HG03457 (cell line): ENCODE measurements around the gene IGFBP1.

ENCODE experiments used
- ATAC-seq: cut with Tn5 transposase; IDR thresholded peaks from one replicate; pipeline ENCODE4 v1.9.1; 2021; ENCODE audit warnings: moderate number of reproducible peaks; ENCODE audit not compliant: unreplicated experiment

IGFBP1 gene

DNA sequence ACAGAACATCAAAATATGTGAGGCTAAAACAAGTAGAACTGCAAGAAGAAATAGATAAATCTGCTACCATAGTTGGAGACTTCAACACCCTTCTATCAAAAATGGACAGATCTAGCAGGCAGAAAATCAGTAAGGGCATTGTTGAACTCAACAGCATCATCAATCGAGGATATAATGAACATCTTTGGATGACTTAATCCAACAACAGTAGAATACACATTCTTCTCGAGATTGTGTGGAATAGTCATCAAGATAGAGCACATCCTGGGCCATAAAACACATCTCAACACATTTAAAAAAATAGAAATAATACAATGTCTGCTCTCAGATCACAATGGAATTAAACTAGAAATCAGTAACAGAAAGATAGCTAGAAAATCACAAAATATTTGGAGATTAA is 9.9 kb downstream of the IGFBP1 start:
- ATAC-seq = no peak

GRCh38 chr7:45901566-45901965 is 13.3 kb downstream of the IGFBP1 start:
- ATAC-seq = no peak

- no peak for ATAC-seq
These were observed 14.5 kb downstream of the IGFBP1 start for GRCh38 chr7:45902820-45903219.

DNA sequence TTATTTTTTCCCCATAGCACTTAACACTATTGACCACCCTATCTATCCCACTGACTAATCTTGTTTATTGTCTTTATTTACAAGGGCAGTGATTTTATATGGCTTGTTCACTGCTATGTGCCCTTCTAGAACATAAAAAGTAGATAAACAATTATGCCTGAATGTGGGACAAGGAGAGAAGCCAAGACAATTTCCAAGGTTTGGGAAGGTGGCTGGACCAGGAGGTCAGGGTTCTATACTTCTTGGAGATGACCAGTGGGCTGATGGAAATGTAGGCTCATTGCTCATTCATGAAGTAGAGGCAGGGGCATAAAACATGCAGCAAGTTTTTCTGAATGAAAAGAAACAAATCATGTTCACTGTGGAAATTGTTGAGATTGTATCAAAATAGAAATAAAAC is 21.3 kb downstream of the IGFBP1 start:
- ATAC-seq = no peak

- no peak for ATAC-seq
These were observed 22.6 kb downstream of the IGFBP1 start for GRCh38 chr7:45910855-45911254.

GRCh38 chr7:45911311-45911710 is 23.0 kb downstream of the IGFBP1 start:
- ATAC-seq = no peak

DNA sequence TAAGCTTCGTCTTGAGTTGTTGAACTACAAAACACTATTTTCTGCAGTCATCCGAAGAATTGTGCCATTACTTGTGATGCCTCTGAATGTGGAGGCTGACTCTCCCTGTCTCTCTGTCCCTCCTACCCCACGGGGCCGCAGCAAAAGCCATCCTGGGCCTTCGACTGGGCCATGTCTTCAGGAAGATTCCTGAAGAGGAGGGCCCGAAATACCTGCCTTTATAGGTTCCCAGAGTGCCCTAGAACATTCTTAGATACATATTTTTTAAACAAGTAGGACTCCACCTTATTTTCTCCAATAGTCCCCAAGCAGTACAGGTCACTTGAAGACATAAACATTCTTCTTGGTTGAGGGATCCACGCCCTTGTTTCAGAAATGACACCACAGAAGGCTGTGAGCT is 24.7 kb downstream of the IGFBP1 start:
- ATAC-seq = no peak

GRCh38 chr7:45914911-45915310 is 26.6 kb downstream of the IGFBP1 start:
- no peak for ATAC-seq

DNA sequence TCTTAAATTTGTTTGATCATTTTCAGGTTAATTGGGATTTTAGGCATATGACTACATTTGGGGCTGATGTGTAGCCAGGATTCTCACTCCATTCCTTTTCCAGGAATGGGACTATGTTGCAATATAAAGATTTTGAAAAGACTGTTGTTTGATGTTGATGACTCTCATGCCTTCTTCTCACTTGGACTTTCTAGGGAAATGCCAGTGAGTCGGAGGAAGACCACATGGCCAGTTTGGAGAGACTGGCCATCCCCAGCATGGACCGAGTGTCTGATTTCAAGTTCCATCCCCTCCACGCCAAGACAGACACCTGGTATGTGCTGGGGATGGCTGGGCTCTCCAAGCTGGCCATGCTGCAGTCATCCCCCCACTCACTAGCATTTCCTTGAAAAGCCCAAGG is 27.3 kb downstream of the IGFBP1 start:
- no peak for ATAC-seq

GRCh38 chr7:45917064-45917463 is 28.8 kb downstream of the IGFBP1 start:
- ATAC-seq = no peak

DNA sequence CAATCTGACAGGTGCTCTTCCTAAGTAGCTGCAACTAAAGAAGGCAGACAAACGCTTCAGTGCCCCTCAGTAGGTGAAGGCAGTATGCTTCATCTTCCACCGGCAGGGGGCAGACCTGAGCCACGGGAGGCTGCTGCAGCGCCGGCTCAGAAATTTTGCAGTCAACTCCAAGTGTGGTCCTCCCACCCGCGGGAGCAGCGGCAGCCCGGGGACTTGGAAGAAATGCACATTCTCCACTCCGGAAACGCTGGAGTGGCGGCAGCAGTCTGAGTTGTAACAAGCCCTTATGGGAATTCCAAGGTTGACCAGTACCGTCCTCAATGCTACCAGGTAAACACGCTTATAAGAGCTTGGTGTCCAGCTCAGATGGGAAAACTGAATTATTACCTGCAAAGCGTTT is 29.4 kb downstream of the IGFBP1 start:
- no peak for ATAC-seq

DNA sequence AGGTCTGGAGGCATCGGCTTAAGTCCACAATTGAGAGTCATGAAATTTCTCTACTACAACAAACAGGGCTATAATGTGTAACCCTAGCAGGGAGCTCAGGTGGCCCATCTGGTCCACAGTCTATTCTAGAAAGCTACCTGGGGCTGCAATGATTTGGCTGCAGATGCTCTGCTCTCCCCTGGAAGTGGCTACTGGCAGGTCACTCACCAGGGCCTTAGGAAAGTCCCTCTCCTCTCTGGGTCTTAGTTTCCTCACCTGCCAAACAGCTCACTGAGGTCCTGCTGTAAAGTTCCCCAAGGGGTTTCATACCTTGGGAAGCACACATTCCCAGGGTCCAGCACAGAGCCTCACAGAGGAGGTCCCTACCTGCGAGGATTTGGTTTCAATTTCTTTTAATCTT is 30.3 kb downstream of the IGFBP1 start:
- ATAC-seq = no peak

- no peak for ATAC-seq
These were observed 31.0 kb downstream of the IGFBP1 start for GRCh38 chr7:45919231-45919784.

GRCh38 chr7:45919993-45920459 is 31.7 kb downstream of the IGFBP1 start:
- ATAC-seq = no peak

GRCh38 chr7:45920502-45921380 is 32.5 kb downstream of the IGFBP1 start, which contains the start of gene IGFBP3:
TSS of gene IGFBP3 (minus strand) at chr7:45921272. CDS start at chr7:45921140, 132 bp downstream.
- ATAC-seq = no peak

GRCh38 chr7:45921381-45921698 is 33.1 kb downstream of the IGFBP1 start:
- no peak for ATAC-seq

- no peak for ATAC-seq
These were observed 33.6 kb downstream of the IGFBP1 start for GRCh38 chr7:45921699-45922519.

GRCh38 chr7:45922810-45923209 is 34.5 kb downstream of the IGFBP1 start:
- ATAC-seq = no peak

DNA sequence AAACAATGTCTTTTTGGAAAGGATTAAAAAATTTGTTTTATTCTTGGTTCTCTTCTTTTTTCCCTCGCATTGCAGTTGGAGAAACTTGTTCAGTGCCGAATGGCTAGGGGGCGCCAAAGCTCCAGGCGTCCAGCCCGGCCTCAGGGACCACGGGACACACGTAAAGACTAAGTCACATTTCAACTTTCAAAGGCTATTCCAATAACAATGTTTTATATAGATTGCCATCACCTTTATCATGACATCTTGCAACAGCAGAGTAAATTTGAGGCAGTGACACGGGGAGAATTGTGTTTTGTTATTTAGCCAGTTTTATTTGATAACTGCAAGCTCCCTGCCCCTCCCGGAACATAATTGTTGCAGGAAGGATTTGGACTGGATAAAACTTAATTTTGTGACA is 35.0 kb downstream of the IGFBP1 start:
- no peak for ATAC-seq

GRCh38 chr7:45923818-45924217 is 35.5 kb downstream of the IGFBP1 start:
- ATAC-seq = no peak

DNA sequence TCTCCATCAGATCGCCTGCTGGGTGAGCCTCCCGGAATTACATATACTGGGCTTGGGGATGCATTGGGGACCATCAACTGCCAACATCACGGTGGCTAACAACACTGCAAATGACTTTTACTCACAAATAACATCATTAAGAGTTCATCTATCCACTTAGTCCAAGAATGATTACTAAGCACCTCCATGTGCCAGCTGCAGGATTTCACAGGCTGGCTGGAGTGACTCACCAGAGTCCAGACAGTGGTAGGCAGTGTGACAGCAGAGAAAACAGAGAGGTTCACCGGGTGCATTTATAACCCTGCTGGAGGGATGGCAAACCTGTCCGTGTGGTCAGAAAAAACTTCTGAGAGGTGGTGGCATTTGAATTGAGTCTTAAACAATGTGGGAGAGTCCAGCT is 36.0 kb downstream of the IGFBP1 start:
- no peak for ATAC-seq

- no peak for ATAC-seq
These were observed 39.4 kb downstream of the IGFBP1 start for GRCh38 chr7:45927721-45928120.
